ENCODE results near the gene CNTNAP1. TPM values are rescaled to one million over a fixed set of nuclear protein-coding genes. Genes with fewer than 3 reads are reported as not detected.

Gene CNTNAP1
- total RNA-seq, 1 donor from 2014 or later = 9.0 TPM

- Histone ChIP-seq H3K4me1 (peaks cover 73% of the 10 kb centered on the region), H3K27ac (peak overlapping the region; percentile 94), H3K4me3 (peak overlapping the region; percentile 95), H3K36me3 (peaks cover 17% of the 10 kb centered on the region), H3K27me3 (ENCODE audit: low read depth) (peaks cover 13% of the 10 kb centered on the region), H3K9me3 (no peaks in the 10 kb centered on the region)
- intact Hi-C loops (cut with DNase I) = no loop called here
- DNase-seq = peak; percentile 99
- peak; percentile 80 to 89 for ATAC-seq
- no peak for TF ChIP-seq CTCF (IDR thresholded peaks at IDR 0.05)
Measured at GRCh38 chr17:42677012-42677857, 5.1 kb upstream of the CNTNAP1 start.

GRCh38 chr17:42677921-42678781 is 4.2 kb upstream of the CNTNAP1 start:
- H3K4me3 ChIP-seq = peak overlapping the region; percentile 95
- TF ChIP-seq CTCF (IDR thresholded peaks at IDR 0.05) = no peak
- peaks cover 79% of the 10 kb centered on the region for H3K4me1 ChIP-seq
- peaks cover 13% of the 10 kb centered on the region for H3K27me3 ChIP-seq (ENCODE audit: low read depth)
- H3K36me3 ChIP-seq = peaks cover 7% of the 10 kb centered on the region
- no peaks in the 10 kb centered on the region for H3K9me3 ChIP-seq
- peak; percentile 67 to 69 for ATAC-seq
- H3K27ac ChIP-seq = peak overlapping the region; percentile 94
- intact Hi-C loops (cut with DNase I) = no loop called here
- DNase-seq = peak; percentile 91

GRCh38 chr17:42678951-42679491 is 3.3 kb upstream of the CNTNAP1 start:
- peak overlapping the region; percentile 95 for H3K4me3 ChIP-seq
- DNase-seq = peak; percentile 67
- H3K9me3 ChIP-seq = no peaks in the 10 kb centered on the region
- TF ChIP-seq CTCF (IDR thresholded peaks at IDR 0.05) = no peak
- intact Hi-C loops (cut with DNase I) = no loop called here
- no peak for ATAC-seq
- peaks cover 79% of the 10 kb centered on the region for H3K4me1 ChIP-seq
- H3K27me3 ChIP-seq (ENCODE audit: low read depth) = peaks cover 13% of the 10 kb centered on the region
- no peaks in the 10 kb centered on the region for H3K36me3 ChIP-seq
- peak overlapping the region; percentile 94 for H3K27ac ChIP-seq

- H3K4me3 ChIP-seq = peak overlapping the region; percentile 95
- H3K36me3 ChIP-seq = no peaks in the 10 kb centered on the region
- peak; percentile 61 to 64 for ATAC-seq
Measured at GRCh38 chr17:42679492-42680330, 2.6 kb upstream of the CNTNAP1 start.

More at GRCh38 chr17:42679492-42680330, 2.6 kb upstream of the CNTNAP1 start:
- intact Hi-C loops (cut with DNase I) = no loop called here
- peaks cover 74% of the 10 kb centered on the region for H3K4me1 ChIP-seq
- peak; percentile 98 for TF ChIP-seq CTCF (IDR thresholded peaks at IDR 0.05)
- peak; percentile 89 for DNase-seq
- peak overlapping the region; percentile 94 for H3K27ac ChIP-seq
- H3K9me3 ChIP-seq = no peaks in the 10 kb centered on the region
- H3K27me3 ChIP-seq (ENCODE audit: low read depth) = peaks cover 13% of the 10 kb centered on the region
